ENCODE results near the gene TMEM253.

The TMEM253 gene

DNA sequence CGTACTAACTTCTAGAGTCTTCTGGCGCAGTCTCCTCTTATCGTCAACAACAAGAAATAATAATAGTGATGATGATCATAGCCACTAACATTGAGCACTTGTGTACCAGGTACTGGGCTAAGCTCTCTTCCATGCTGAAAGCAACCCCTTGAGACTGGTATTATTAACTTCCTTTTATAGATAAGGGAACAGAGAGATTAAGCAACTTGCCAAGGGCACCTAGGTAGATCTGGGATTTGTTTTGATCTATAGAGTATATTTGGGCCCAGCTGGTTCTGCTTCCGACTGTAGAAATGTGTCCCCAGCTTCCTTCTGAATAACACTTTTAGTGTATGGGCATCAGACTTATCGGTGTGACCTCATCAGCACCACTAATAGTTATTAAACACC, 1.3 kb upstream of the TMEM253 start (continued):
- TF ChIP-seq ZNF394 (tag by site-specific recombination; IDR thresholded peaks at IDR 0.05; ENCODE audit: borderline replicate concordance), result no peak
- TF ChIP-seq, protein P1, sequence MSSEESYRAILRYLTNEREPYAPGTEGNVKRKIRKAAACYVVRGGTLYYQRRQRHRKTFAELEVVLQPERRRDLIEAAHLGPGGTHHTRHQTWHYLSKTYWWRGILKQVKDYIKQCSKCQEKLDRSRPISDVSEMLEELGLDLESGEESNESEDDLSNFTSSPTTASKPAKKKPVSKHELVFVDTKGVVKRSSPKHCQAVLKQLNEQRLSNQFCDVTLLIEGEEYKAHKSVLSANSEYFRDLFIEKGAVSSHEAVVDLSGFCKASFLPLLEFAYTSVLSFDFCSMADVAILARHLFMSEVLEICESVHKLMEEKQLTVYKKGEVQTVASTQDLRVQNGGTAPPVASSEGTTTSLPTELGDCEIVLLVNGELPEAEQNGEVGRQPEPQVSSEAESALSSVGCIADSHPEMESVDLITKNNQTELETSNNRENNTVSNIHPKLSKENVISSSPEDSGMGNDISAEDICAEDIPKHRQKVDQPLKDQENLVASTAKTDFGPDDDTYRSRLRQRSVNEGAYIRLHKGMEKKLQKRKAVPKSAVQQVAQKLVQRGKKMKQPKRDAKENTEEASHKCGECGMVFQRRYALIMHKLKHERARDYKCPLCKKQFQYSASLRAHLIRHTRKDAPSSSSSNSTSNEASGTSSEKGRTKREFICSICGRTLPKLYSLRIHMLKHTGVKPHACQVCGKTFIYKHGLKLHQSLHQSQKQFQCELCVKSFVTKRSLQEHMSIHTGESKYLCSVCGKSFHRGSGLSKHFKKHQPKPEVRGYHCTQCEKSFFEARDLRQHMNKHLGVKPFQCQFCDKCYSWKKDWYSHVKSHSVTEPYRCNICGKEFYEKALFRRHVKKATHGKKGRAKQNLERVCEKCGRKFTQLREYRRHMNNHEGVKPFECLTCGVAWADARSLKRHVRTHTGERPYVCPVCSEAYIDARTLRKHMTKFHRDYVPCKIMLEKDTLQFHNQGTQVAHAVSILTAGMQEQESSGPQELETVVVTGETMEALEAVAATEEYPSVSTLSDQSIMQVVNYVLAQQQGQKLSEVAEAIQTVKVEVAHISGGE (tag by site-specific recombination; conservative IDR thresholded peaks at IDR 0.05; ENCODE audit: low read depth), result no peak
- TF ChIP-seq, protein P2, sequence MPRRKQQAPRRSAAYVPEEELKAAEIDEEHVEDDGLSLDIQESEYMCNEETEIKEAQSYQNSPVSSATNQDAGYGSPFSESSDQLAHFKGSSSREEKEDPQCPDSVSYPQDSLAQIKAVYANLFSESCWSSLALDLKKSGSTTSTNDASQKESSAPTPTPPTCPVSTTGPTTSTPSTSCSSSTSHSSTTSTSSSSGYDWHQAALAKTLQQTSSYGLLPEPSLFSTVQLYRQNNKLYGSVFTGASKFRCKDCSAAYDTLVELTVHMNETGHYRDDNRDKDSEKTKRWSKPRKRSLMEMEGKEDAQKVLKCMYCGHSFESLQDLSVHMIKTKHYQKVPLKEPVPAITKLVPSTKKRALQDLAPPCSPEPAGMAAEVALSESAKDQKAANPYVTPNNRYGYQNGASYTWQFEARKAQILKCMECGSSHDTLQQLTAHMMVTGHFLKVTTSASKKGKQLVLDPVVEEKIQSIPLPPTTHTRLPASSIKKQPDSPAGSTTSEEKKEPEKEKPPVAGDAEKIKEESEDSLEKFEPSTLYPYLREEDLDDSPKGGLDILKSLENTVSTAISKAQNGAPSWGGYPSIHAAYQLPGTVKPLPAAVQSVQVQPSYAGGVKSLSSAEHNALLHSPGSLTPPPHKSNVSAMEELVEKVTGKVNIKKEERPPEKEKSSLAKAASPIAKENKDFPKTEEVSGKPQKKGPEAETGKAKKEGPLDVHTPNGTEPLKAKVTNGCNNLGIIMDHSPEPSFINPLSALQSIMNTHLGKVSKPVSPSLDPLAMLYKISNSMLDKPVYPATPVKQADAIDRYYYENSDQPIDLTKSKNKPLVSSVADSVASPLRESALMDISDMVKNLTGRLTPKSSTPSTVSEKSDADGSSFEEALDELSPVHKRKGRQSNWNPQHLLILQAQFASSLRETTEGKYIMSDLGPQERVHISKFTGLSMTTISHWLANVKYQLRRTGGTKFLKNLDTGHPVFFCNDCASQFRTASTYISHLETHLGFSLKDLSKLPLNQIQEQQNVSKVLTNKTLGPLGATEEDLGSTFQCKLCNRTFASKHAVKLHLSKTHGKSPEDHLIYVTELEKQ (tag by site-specific recombination; IDR thresholded peaks at IDR 0.05; ENCODE audit: borderline replicate concordance), result no peak
- TF ChIP-seq ZNF658 (tag by site-specific recombination; IDR thresholded peaks at IDR 0.05), result no peak
- TF ChIP-seq ZFP37 (tag by site-specific recombination; IDR thresholded peaks at IDR 0.05), result no peak
- no peak for TF ChIP-seq ZNF76 (tag by site-specific recombination; IDR thresholded peaks at IDR 0.05; ENCODE audit: borderline replicate concordance, low read depth)
- TF ChIP-seq OVOL3 (tag by site-specific recombination; IDR thresholded peaks at IDR 0.05), result no peak
- no peak for TF ChIP-seq ZNF623 (tag by site-specific recombination; IDR thresholded peaks at IDR 0.05)
- TF ChIP-seq ZSCAN23 (tag by site-specific recombination; IDR thresholded peaks at IDR 0.05), result no peak
- TF ChIP-seq BCL11A (tag by site-specific recombination; IDR thresholded peaks at IDR 0.05; ENCODE audit: low read depth), result no peak

DNA sequence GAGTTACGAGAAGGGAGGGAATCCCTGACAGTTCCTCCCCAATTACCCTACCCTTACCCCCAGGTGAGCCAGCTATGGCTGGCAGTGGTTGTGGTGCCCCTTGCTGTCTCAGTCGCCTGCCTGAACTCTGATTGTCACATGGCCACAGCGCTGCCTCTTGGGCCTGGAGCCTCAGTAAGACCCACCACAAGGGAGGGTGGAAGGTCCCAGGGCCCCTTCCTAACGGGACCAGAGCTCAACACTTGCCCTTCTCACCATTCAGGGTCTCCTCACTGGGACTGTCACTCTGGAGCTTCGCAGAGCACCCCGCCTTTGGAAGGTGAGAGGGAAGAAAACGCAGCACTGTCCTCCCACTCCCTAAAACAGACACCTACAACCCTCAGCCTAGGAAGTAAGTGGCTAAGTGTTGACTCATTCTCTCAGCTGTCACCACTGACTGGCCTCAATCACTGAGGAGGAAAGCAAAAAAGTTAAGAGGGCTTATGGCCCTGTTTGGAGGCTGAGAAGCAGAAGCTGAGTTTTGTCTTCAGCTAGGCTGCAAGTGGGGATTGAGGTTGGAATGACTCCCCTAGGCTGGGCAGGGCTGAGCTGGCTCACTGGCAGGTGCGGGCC, 1.0 kb downstream of the TMEM253 start:
- CTCF ChIA-PET, result interaction anchor here (0.7 to 10.4 kb wide), 10 partner anchors 8 to 131 kb away, joined by 3 to 175 read pairs (median 12); partner anchors contain the start of gene ARHGEF40
- H3K4me1 ChIP-seq (ENCODE audit: control insufficient read depth, insufficient read depth, low read length), result peaks cover 22% of the 10 kb centered on the region
- POLR2A ChIA-PET, result interaction anchor here (1.3 kb wide), 2 partner anchors 10 to 31 kb away, joined by 3 to 4 read pairs; partner anchors contain the start of gene ARHGEF40
- TF ChIP-seq, protein P3, sequence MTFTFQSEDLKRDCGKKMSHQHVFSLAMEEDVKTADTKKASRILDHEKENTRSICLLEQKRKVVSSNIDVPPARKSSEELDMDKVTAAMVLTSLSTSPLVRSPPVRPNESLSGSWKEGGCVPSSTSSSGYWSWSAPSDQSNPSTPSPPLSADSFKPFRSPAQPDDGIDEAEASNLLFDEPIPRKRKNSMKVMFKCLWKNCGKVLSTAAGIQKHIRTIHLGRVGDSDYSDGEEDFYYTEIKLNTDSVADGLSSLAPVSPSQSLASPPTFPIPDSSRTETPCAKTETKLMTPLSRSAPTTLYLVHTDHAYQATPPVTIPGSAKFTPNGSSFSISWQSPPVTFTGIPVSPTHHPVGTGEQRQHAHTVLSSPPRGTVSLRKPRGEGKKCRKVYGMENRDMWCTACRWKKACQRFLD (tag by site-specific recombination; IDR thresholded peaks at IDR 0.05), result no peak
- TF ChIP-seq ZNF274 (IDR thresholded peaks at IDR 0.05; ENCODE audit: low read length) (no peak), ZNF274 (tag by site-specific recombination; IDR thresholded peaks at IDR 0.05; ENCODE audit: borderline replicate concordance) (no peak), ZFHX2 (tag by site-specific recombination; conservative IDR thresholded peaks at IDR 0.05) (peak; percentile 62), ZNF561 (tag by site-specific recombination; IDR thresholded peaks at IDR 0.05; ENCODE audit: borderline replicate concordance) (no peak), ZNF549 (tag by site-specific recombination; IDR thresholded peaks at IDR 0.05) (no peak), PRDM1 (tag by site-specific recombination; IDR thresholded peaks at IDR 0.05) (0 out of 2 replicates have a peak, but pooled peaks have one; percentile 12), ZNF132 (tag by site-specific recombination; IDR thresholded peaks at IDR 0.05; ENCODE audit: borderline replicate concordance) (no peak)
- TF ChIP-seq, protein P2 (tag by site-specific recombination; IDR thresholded peaks at IDR 0.05; ENCODE audit: borderline replicate concordance), result peak; percentile 23; the same call in 1 of the 2 replicates
- TF ChIP-seq, protein P4, sequence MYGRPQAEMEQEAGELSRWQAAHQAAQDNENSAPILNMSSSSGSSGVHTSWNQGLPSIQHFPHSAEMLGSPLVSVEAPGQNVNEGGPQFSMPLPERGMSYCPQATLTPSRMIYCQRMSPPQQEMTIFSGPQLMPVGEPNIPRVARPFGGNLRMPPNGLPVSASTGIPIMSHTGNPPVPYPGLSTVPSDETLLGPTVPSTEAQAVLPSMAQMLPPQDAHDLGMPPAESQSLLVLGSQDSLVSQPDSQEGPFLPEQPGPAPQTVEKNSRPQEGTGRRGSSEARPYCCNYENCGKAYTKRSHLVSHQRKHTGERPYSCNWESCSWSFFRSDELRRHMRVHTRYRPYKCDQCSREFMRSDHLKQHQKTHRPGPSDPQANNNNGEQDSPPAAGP (tag by site-specific recombination; IDR thresholded peaks at IDR 0.05), result no peak
- TF ChIP-seq, protein P5, sequence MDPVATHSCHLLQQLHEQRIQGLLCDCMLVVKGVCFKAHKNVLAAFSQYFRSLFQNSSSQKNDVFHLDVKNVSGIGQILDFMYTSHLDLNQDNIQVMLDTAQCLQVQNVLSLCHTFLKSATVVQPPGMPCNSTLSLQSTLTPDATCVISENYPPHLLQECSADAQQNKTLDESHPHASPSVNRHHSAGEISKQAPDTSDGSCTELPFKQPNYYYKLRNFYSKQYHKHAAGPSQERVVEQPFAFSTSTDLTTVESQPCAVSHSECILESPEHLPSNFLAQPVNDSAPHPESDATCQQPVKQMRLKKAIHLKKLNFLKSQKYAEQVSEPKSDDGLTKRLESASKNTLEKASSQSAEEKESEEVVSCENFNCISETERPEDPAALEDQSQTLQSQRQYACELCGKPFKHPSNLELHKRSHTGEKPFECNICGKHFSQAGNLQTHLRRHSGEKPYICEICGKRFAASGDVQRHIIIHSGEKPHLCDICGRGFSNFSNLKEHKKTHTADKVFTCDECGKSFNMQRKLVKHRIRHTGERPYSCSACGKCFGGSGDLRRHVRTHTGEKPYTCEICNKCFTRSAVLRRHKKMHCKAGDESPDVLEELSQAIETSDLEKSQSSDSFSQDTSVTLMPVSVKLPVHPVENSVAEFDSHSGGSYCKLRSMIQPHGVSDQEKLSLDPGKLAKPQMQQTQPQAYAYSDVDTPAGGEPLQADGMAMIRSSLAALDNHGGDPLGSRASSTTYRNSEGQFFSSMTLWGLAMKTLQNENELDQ (tag by site-specific recombination; IDR thresholded peaks at IDR 0.05; ENCODE audit: low read depth), result no peak

More for the DNA sequence above, 1.0 kb downstream of the TMEM253 start:
- Histone ChIP-seq H3K4me3 (ENCODE audit: low read depth, low read length) (no peak overlapping the region), H3K27ac (ENCODE audit: extremely low read depth, low read depth, low read length) (no peak overlapping the region), H3K9me3 (ENCODE audit: control insufficient read depth, insufficient read depth, low read depth, low read length) (no peaks in the 10 kb centered on the region), H3K36me3 (ENCODE audit: control insufficient read depth in 2 of 2, insufficient read depth in 1 of 2, low read length in 2 of 2) (no peaks in the 10 kb centered on the region)

All from HEK293 (cell line).